ENCODE data around the gene DNALI1.

DNALI1 gene

DNA sequence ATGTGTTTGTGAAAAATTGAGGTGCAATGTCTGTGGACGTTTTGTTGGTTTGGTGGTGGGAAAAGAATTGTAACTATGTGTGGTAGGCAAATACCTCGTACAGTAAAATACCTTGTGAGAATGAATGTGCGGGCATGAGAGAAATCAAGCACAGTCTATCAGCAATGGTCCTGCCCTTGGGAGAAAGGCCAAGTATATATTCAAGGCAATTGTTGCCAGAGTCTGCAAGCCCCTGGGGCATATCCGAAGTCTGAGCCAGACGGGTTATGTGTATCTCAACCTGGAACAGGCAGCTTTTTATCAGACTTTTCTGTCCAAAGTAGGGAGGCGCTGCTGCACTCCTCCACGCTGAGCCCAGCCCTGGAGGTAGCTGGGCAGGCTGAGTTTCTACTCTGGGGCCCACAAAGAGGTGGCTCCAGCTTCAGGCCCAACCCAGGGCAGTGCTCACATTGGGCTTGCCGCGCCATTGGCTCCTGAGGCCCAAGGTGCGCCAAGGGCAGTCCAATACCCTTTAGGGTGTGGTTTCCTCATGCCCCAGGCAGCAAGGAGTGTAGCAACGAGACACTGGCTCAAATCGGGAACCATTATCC lies 48.4 kb downstream of the DNALI1 start:
- no peak for DNase-seq

DNA sequence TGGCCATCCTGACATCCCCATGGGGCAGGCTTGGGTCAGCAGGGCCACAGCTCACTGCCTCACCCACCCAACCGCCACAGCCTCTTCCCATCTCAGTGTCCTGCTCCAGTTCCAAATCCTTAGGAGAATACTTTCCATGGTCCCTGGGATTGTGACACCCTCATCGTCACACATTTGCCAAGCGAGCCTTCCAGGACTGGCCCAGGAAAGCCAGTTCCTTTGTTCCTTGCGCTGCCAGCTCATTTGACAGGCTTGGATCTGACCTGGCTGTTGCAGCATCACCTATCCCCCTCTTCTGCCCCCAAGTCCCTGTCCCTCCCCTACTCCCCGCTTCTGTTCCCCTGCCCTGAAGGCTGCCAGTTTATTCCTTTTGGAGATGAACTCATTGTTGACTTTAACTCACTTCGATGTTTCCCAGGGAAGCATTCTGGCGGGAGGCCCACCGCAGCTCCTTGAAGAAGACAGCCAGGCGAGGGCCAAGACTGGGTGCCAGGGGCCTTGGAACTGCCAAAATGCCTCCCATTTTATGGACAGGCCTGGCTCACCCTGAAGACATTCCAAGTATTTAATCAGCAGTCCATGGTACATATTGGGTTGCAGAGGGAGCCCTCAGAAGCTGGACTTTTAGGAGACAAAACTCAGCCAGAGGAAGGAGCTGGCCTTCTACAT lies 49.2 kb downstream of the DNALI1 start:
- DNase-seq: no peak

DNA sequence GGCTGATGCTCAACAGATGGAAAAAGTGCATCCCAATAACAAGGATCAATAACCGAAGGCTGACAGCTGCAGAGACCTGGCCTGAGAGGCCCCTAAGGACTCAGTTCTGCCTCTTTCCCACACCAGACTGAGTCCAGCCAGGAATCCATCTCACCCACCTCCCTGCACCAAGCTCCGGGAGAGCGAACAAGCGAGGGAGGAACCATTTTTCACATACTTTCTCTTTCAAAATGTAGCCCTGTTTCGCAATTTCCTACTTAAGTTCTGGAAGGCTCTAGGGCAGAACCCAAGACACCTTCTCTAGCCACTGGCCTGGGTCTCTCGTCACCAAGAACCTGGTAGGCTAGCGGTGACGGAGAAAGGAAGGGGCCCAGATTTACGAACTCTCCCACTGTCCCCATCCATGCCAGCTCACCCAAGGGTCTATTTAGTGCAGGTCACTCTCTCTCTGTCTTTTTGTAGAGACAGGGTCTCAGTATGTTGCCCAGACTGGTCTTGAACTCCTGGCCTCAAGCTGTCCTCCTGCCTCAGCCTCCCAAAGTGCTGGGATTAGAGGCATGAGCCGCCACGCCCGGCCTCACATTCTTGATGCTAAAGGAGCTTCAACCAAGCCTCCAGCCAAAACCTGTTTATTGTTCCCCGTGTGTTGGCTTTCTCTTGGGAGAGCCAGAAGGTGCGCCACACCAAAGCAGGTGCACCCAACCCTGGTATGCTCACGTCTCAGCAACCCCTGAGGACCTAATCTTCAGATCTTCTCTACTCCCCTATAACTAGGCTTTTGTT lies 49.9 kb downstream of the DNALI1 start:
- DNase-seq: peak; percentile 74

DNA sequence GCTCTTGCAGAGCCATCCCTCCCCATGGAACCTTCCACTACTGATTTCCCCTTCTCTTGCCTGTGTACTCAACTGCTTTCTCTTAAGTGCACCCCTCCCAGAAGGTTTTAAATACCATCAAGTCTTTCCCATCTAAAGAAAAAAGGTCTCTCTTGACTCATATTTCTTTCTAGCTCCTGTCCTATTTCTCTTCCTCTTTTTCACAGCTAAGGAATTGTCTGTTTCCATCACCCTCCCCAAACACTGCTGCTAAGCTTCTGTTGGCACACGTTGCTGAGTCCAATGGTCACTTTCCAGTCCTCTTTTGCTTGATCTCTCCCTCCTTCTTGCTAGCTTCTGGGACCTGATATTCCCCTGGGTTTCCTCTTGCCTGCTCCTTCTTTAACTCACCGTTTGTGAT lies 52.3 kb downstream of the DNALI1 start:
- DNase-seq: no peak

DNA sequence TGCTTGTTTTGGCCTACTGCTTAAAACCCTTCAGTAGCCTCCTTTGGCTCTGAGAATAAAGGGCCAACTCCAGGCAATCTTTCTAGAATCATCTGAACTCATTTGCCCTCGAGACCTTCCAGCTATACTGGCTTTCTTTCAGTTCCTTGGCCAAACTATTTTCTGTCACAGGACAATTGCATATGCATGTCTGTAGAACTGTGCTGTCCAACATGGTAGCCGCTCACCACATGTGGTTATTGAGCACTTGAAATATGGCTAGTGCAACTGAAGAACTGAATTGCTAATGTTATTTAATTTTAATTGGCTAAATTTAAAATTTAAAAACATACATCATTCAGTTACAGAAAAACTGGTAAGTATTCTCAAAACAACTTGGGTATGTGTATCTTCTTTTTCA lies 53.3 kb downstream of the DNALI1 start:
- DNase-seq: no peak

DNA sequence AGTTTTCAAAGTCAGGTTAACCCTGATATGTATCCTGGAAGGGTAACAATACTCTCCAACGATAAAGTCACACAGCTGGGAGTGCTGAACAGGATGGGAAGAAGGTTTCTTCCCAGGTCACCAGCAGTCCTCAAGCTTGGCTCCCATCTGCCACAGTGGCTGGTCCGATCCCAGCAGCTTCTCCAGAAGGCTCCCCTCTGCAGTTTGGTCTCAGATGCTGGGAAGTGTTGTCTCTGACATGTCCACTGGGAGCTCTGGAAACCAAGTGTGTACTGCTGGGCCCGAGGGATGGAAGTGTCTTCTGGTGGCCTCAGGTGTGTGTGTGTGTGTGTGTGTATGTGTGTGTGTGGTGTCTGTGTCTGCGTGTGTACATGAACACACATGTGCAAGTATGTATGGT lies 55.4 kb downstream of the DNALI1 start:
- DNase-seq: no peak

DNA sequence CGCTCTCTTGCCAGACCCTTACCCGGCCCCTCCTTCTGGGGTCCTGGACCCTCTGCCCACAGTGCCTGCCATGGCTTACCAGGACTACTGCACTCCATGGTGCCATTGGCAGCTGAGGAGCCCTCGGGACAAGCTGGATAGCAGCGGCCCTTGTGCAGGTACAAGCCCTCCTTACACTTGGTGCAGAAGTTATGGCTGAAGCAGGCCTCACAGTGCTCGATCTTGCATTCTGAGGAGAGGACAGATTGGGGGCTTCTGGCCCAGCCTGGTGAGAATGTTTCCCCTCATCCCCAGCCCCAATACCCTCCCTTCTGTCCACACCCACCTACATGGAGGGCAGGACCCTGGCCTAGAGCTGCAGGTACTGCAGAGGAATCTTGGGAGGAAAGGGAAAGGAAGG lies 57.4 kb downstream of the DNALI1 start:
- DNase-seq: no peak

DNA sequence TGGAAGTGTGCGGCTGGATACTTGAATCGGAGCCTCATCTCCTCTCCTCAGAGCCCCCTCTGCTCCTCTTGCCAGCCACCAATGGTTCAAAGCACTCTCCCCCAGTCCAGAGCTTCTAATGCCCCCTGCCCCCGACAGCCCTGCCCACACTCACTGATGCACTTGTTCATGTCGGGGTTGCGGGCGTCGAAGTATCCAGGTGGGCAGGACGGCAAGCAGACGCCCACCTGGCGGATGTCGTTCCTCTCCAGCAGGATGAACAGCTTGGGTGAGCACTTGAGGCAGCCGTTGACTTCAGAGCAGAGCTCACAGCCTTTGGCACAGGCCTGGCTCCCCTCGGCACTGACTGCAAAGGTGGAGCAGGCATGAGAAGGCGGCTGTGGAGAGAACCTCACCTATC lies 59.6 kb downstream of the DNALI1 start:
- no peak for DNase-seq

All from inflammatory macrophage treated with lipopolysaccharide for 4 hours (primary cell).